Measurements from ENCODE around the gene PDCD2L.
A peak's percentile ranks its signal among the peaks of the same experiment; 100 is the strongest.

PDCD2L gene

DNA sequence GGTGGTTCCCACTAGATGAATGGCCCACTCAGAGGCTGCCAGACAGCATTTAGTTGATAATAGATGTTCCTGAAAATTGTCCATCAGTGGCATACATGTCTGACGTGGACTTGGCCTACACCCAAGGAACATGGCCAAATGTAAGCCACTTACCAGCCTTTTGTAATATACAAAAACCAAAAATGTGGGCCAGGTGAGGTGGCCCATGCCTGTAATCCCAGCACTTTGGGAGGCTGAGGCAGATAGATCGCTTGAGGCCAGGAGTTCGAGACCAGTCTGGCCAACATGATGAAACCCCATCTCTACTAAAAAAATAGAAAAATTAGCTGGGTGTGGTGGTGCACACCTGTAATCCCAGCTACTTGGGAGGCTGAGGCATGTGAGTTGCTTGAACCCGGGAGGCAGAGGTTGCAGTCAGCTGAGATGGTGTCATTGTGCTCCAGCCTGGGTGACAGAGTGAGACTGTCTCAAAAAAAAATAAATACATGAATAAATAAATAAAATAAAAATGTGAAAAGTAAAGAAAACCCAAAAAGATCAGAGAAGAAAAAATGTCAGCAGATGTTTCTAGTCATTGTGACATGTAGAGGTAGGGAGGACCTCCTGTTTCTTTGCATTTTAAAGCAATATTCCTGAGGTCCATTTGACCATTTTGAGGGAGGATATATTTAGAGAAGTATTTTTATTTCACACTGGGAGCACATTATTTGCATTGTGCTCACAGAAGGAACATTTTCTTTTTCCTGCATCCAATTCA lies 70.2 kb downstream of the PDCD2L start:
- no peak for DNase-seq

DNA sequence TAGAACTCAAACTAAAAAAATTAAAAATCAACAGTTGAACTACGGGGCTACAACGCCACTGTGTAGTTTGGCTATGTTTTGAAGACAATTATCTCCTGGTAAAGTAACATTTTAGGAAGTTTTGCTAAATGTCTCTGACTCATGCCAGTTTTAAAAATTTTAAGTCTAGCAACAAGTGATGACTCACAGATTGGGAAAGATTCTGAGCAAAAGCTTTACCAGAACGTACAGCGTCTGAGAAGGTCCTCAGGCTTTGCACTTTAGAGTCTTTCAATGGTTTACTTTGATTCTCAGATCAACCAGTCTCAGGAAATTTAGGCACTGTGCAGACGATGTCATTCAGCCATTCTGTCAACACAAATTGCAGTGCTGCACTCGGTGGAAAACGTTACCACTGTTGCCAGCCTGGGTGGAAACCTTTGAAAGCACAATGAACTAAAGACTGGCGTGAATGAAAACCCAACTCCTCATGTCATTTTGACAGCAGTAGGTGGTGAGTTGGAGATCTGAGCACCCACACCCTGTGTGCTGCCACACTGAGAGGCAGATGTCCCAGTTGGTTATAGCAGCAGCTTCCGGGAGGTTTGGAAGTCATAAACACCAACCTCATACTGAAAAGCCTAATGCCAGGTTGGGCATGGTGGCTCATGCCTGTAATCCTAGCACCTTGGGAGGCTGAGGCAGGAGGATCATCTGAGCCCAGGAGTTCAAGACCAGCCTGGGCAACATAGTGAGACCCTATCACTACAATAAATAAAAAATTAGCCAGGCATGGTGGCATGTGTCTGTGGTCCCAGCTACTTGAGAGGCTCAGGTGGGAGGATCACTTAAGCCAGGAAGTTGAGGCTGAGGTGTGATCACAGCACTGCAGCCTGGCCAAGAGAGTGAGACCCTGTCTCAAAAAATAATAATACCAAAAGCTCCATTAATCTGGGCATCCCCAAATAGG lies 71.1 kb downstream of the PDCD2L start:
- DNase-seq, result peak; percentile 30
